GM19240 (cell line): ENCODE data around the gene ATP2A3.

Source experiments
- DNase-seq: peaks from one replicate; pipeline ENCODE4 v3.0.0; 2011; ENCODE audit warnings: low spot score; ENCODE audit not compliant: insufficient read length

The ATP2A3 gene

DNA sequence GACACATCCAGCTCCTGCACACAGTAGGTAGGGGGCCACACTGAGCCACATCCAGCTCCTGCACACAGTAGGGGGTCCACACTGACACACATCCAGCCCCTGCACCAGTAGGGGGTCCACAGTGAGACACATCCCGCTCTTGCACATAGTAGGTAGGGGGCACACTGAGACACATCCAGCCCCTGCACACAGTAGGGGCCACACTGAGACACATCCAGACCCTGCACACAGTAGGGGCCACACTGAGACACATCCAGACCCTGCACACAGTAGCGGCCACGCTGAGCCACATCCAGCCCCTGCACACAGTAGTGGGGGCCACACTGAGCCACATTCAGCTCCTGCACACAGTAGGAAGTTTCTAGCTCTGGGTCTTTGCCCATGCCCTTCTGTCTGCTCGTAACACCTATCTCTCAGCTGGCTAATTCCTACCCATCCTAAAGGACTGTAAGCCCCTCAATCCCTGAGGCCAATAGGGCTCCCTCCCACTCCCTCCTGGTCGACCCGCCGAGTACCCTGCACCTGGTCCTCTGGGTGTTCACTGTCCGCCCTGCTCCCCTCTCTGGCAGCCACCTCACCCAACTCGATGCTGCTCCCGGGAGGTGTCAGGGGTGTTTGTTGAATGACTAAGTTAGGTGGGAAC is 9.4 kb upstream of the ATP2A3 start:
- DNase-seq = no peak

DNA sequence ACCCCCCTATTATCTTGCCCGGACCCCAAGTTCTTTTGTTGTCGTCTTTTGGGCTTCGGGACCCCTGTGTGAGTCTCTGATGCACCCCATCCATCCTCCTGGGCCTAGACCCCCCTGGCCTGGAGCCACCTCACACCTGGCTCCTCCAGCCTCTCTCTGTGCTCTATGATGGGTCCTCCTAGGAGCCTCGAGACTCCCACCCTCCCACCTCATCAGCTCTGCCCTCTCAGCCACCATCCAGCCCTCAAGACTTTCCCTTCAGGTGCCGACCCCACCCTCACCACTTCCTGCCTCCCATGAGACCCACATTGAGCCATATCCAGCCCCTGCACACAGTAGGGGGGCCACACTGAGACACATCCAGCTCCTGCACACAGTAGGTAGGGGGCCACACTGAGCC is 8.7 kb upstream of the ATP2A3 start:
- no peak for DNase-seq

DNA sequence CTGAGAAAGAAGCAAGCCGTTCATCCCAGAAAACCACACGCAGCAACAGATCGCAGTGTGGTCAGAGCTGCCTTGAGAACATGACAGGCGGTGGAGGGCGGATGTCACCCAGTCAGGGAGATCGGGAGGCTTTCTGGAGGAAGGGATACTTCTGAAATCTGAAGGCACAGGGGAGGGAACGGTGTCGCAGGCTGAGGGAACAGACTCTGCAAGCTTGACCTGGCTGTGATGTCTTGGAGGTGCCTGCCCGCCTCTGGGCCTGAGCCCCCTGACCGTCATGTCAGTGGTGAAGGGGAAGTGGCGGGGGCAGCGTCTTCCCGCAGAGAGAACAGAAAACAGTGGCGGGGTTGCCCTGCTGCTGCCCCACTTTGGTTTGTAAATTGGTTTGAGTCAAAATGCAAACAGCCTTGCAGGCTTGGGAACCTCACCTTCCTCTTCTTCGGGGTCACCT is 8.1 kb upstream of the ATP2A3 start:
- no peak for DNase-seq

DNA sequence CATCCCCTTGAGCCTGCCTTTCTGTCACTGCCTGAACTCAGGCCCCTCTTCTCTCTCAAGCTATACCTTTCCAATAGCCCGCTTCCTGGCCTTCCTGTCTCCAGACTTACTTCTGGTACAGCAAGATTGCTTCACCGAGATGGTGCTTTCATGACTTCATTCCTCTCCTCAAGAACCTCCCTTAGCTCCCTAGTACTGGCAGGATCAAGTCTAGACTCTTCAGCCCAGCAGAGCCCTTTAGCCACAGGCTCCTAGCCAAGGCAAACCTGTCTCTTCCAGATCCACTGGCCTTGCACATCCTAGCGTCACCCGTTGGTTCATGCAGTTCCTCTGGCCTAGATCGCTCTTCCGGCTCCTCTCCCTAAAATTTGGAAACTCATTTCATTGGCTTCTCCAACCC is 6.4 kb upstream of the ATP2A3 start:
- no peak for DNase-seq

DNA sequence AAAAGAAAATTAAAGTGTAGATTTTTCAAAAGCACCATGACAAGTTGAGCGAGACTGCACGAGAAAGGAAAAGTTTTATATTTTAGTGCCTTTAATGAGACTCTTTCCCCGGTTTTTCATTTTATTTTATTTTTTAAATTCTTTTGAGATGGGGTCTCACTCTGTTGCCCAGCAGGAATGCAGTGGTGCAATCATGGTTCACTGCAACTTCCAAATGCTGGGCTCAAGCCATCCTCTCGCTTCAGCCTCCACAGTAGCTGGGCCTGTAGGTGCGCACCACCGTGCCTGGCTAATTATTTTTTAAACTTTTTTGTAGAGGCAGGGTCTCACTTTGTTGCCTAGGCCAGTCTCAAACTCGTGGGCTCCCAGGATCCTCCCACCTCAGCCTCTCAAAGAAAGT is 5.7 kb upstream of the ATP2A3 start:
- DNase-seq = no peak

DNA sequence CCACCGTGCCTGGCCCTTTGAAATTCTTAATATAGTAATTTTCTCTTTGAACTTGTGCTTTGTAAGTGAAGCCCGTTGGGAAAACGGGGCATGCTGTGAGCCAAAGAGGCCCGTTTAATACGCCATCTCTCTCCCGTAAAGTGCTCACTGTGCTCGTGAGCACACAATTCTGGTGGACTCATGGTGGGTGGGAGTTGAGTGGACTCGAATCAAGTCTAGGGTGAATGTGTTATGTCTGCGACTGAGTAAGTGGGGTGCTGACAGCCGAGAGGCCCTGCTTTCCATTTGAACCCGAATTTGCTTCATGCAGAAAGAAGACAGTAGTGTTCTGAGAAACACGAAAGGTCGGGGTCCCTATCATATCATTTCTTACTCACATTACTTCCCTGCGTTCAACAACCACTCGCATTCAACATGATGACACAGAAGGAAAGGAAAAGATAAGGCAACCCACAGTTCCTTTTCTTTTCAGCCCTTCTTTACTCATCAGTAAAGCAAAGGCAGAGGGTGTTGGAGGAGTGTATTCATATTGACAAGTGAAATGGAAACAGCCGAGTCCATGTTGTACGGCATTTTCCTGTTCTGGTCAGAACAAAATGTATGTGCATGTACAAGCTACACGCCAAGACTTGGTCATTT is 4.8 kb upstream of the ATP2A3 start:
- DNase-seq = no peak

DNA sequence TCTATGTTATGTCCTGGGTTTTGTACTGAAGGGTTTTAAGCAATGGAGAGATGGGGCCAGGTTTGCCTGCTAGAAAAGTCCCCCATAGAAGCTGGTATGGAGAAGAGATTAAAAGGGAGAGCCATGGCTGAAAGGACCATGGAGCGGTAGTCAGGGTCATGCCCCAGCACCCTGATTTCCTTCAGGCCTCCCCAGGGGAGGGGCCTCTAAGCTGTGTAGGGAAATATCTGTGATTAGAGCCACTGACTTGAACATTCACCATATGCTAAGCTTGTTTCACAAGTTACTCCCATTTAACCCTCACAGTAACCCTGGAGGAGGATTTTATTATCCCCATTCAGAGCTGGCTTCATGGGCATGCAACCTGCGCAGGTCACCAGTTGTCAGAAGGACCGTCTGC is 3.8 kb upstream of the ATP2A3 start:
- no peak for DNase-seq

DNA sequence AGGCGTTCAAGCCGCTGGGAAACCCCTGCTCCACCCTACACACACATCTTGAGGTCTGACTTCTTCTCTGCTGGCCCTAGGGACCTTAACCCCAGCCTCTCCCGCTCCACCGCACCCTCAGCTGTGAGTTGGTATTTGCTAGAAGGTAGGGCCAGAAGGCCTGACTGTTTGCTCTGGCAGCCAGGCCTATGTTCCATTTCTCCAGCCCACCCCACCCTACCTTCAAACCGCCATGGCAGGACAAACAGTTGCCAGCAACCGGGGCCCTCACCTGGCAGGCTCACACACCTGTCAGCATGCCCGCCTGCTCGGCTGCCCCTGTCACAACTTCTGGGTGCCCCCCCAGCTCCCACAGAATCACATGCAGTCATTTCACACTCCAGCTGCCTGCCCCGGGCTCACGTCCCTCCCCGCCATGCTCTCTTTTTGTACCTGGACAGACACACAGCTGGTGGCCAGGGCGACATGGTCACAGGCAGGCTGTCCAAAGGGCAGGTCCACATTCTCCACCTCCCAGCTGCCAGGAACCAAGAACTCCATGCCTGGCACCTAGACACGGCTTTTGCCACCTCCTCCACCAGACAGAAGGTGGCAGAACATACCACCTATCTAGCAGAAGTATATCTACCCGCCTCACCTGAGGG is 2.6 kb upstream of the ATP2A3 start:
- no peak for DNase-seq

DNA sequence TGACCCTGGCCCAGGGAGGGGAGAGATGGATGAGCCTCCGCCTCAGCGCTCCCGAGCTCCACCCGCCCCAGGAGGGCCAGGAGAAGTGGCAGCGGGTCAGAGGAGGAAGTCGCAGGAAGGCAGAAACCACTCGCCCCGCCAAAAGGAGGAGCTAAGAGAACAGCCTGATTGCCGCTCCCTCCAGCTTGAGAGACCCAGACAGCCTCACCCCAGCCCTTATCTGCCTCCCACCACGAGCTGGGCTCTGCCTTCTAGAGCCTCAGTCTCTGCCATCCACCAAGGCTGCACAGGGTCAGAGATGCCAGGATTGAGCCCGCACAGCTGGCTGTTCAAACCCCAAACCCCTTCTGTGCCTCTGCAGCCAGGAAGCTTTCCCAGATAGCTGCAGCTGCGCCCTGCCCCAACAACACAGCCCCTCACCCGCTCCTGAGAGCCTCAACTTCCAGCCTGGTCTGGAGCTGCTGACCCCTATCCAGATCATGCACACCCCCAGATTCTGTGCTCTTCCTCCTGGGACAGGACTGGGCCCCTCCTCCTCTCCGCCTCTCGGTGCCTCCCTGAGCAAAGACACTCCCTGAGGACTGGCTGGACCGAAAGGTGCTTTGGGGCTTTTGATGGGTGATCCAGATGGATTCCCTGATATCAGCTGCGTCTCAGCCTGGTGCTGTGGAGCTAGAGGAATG is 1.0 kb upstream of the ATP2A3 start:
- peak; percentile 75 for DNase-seq

DNA sequence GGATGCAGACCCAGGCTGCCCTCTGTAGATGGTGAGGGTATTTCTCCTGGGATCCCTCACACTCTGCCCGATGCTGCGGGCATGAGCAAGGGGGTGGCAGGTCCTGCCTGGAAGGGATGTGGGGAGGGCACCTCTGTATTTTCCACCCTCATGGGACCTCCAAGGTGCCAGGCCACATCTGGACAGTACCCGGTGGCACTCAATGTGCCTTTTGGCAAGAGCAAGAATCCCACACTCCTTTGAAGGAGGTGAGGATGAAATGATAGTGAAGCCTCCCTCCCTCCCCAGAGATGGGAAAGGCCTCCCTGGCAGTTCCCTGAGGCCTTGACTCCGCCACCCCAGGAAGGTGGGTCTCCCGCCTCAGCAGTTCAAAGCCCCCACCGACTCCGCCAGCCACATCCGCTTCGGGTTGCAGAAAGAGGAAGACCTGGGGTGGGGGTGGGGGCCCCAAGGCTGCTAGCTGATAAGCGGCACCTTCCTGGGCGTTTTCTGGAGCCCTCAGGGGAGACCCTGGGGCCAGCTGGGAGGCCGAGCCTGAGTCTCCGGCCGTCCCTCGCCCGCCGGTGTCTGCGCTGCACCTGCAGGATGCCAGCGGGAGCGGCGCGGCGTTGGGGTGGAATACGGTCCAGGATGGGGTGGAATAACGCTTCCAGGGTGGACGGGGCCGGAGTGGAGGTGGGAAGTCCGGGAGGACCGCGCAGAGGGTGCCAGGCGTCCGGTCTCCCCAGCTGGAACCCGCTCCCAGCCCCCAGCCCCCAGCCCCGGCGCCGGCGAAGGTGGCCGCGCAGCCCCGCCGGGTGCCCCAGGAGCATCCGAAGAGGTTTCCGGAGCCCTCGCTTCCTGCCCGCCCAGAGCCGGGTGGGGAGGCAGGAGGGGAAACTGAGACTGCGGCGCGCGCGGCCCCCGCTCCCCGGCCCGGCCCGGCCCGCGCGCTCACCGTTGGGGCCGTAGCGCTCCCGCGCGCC is 718 bp downstream of the ATP2A3 start:
- no peak for DNase-seq

DNA sequence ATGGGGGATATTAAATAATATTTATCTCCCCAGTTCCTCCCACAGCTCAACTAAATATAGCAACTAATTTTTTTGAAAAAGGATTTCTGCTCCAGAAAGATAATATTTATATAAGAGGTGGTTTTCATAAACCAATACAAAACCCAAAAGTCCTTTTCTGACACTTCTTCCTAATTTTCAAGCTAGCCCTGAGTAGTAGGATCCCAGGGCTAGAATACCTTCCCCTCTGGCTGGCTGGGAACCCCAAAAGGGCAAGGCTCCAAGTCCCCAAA is 1.3 kb downstream of the ATP2A3 start:
- no peak for DNase-seq

DNA sequence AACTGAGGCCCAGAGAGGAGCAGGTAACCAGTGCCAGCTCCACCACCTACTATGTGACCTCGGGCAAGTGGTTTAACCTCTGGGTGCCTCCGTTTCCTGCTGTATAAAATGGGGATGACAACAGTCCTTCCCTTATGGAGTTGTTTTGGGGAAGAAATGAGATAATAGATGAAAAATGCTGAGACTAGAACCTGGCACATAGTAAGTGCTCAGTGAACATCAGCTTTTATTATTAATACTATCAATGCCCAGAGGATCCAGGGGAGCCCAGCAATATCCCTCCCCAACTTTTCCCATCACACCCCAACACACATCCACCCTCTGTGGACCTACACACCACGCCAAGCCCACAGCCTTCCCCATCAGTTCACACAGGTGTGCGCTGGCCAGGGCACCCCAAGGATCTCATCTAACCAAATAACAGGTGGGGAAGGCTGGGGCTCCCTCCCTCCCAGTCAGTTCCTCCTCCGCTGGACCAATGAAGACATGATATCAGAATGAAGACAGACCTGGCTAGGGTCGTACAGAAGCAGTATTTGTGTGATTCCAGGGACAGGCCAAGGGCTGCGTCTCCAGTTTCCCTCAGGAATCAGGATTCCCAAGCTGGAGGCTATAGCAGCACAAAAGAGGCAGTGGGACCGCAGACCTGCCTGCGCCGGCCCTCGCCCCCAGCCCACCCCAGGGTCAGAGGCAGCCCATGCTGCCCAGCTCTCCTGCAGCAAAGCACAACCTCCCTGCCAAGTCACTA is 1.8 kb downstream of the ATP2A3 start:
- no peak for DNase-seq

DNA sequence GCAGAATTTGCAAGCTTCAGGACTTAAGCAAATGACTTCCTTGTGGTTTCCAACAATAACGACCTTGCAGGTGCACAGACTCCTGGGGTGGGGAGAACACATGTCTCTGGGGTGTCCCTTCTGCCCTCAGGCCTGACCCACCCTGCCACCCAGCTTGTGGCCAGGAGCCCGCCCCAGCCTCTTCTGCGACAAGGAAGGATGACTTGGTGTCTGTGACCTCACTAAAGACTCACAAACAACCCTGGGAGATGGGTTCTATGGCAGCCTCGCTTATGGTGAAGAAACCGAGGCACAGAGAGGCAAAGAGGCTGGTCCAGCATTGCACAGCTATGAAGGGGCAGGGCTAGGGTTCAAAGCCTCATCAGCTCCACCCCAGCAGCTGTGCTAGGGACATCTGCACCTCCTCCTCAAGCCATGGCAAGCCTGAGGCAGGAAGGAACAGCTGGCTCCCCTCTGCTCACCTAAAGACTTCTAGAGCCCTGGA is 2.6 kb downstream of the ATP2A3 start:
- DNase-seq = no peak

DNA sequence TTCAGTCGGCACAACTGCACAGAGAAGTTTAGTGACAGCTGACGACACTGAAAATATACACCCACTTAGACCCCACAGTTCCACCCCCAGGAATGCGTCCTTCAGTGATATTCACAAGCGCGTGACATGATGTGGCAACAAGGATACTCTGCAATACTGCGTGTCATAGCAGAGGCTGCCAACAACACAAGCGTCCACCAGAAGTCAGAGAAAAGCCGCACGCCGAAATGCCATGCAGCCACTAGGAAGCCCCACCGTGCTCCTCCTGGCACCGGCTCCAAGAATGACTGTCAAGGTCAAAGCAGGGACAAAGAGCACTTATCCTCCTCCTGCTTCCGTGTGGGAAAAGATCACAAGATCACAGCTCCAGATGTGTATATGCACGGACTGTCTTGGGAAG is 3.5 kb downstream of the ATP2A3 start:
- no peak for DNase-seq

DNA sequence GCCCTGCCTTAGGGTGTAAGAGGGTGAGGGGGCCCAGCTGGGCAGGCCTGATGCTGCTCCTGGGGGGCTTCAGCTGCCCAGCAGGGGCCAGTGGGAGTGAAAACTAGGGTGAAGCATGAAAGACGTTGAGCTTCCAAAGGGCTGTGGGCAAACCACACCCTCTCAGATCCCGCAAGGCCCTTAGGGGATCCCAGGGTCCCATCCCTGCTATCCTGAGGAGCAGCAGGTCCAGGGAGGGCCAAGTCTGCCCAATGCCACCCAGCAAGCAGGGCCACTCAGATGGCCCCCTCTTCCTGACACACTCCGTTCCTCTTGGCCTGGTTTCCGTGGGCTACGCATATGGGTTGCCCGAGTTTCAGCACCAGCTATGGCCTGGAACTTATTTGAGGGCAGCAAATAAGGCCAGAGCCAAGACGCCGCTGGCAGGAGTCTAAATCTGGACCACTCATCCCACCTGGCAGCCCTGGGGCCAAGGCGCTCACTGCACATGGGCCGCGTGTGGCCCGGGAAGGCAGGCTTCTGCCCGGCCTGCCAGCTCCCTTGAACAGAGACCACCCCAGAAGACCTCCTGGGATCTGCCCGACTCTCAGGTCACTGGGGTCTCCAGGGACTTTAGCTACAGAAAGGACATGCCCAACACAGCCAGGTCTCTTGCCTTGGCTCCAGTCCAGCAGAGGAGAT is 4.2 kb downstream of the ATP2A3 start:
- DNase-seq = no peak

DNA sequence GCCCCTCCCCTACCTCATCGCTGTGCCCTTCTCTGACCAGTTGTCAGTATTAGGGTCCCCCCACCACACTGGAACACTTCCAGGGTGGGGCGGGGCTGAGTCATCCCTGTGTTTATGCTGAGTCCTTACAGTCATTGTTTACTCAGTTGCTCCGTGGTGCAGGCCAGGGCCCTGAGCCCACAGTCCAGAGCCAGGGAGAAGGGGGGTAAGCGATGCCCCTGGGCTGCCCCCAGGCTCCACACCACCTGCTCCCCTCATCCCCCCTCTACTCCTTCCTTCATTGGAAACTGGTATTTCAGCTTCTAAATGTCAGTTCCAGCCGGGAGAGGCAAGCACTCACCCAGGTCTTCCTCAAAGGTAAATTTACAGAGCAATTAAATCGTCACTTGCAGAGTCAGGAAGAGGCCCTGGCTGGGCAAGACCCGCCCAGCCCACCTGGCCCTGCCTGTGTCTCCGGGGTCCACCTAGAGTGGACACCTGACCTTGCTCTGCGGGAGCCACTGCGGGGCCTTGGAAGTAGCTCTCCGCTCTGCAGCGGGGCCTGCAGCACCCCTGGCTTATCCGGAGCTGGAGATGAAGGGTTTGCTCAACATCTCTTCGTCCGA is 4.8 kb downstream of the ATP2A3 start:
- no peak for DNase-seq

DNA sequence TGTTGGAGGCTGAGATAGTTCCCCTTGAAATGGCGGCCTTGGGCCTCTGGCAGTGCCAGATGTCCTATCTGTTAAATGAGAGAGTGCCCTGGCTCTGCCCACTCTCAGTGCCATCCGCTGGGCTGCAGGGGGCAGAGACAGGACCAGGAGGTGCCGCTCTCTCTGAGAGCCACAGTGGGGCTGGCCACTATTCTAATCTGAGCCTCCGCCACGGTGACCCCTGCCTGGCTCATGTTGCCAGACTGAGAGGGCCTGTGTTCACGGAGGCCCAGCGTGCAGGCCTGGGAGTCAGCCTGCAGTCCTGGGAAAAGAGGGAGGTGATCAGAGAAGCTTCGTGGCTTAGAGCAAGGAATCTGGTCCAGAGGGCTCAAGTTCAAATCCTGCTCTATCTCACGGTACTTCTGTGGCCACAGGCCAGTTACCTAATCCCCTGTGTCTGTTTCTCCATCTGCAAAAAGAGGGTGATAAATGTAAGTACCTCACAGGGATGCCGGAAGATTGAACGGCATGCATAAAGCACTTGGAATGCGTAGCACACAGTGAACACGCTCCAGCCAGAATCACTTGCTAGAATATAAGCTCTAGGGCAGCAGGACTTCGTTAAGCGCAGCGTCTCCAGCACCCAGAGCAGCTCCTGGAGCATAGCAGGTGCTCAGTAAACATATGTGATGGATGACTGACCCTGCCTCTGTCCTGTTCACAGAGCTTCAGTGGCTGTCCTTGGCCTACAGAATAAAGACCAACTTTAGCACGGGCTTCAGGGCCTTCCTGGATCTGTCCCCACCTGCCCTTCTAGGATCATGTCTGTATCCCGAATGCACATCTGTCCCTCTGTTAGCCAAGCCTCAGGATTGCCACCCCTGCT is 6.3 kb downstream of the ATP2A3 start:
- no peak for DNase-seq

DNA sequence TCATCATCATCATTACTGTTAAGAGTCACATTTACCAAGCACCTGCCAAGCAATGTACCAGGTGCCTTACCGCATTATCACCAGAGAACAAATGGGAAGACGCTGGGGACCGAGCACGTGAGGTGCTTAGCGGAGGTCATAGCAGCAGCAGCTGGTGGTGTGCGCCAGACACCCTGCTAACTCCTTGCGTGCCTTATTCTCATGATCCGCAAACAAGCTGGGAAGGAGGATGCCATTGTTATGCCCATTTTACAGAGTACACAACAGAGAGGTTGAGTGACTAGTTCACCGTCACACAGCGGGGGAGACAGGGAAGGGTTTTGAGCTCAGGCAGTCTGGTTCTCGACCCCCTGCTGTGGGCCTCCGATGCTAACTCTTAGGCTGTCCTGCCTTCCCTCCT is 7.3 kb downstream of the ATP2A3 start:
- DNase-seq = no peak
